ENCODE results near the gene ASNS.

ASNS gene

DNA sequence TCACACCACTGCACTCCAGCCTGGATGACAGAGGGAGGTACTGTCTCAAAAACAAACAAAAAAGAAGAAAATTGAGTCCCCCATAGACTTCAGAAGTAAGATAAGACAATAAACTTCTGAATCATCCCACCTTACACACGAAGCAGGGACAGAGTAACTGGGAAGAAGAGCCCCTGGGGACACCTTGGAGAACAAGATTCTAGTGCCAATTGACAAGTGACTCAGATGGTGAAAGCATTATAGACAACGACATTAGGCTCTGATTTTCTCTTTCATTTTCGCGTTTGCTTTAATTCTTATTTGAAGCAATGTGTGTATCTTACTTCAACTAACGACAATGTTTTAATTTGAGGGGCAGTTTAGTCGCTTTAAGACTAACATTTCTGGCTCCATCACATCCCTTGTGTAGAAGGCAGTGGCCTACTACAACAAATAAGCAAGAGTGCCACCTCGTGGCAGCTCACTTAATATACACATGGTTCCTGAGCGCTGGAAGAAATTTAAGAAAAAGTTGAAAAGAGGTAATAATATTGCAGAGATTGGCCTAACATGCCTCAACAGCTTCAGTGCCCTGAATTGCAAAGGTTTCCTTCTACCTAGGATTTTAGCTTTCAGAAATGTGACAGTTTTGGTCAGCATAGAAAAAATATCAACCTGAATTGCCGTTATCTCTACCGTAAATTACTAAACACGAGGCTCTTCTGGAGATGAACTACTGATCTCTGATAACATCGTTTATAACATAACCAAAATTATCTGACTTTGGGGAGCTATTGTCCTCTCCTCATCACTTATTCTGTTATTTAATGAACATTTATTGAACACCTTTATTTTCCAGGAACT lies 36.7 kb downstream of the ASNS start:
- DNase-seq (ENCODE audit: low read depth): peak; percentile 74
- TF ChIP-seq, protein P1, sequence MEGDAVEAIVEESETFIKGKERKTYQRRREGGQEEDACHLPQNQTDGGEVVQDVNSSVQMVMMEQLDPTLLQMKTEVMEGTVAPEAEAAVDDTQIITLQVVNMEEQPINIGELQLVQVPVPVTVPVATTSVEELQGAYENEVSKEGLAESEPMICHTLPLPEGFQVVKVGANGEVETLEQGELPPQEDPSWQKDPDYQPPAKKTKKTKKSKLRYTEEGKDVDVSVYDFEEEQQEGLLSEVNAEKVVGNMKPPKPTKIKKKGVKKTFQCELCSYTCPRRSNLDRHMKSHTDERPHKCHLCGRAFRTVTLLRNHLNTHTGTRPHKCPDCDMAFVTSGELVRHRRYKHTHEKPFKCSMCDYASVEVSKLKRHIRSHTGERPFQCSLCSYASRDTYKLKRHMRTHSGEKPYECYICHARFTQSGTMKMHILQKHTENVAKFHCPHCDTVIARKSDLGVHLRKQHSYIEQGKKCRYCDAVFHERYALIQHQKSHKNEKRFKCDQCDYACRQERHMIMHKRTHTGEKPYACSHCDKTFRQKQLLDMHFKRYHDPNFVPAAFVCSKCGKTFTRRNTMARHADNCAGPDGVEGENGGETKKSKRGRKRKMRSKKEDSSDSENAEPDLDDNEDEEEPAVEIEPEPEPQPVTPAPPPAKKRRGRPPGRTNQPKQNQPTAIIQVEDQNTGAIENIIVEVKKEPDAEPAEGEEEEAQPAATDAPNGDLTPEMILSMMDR (conservative IDR thresholded peaks at IDR 0.05; ENCODE audit: control insufficient read depth, insufficient read depth, low read depth, low read length): peak; percentile 65
- H3K4me3 ChIP-seq (ENCODE audit: control insufficient read depth, low read depth, low read length): no peak overlapping the region

DNA sequence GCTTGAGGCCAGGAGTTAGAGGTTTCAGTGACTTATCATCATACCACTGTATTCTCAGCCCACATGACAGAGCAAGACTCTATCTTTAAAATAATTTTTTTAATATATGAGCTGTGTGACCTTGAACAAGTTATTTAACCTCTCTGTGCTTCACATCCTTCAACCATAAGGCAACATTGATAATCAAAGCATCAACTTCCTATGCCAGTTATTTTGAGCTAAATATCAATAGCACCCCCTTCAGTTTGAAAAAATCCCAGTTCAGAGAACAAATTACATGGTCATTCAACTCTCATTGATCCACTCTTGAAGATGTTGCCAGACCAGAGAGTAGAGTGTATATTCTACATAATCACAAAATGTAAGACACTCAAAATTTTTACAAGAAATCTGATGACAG lies 53.0 kb downstream of the ASNS start:
- TF ChIP-seq, protein P1 (conservative IDR thresholded peaks at IDR 0.05; ENCODE audit: control insufficient read depth, insufficient read depth, low read depth, low read length): no peak
- H3K4me3 ChIP-seq (ENCODE audit: control insufficient read depth, low read depth, low read length): no peak overlapping the region
- no peak for DNase-seq (ENCODE audit: low read depth)

DNA sequence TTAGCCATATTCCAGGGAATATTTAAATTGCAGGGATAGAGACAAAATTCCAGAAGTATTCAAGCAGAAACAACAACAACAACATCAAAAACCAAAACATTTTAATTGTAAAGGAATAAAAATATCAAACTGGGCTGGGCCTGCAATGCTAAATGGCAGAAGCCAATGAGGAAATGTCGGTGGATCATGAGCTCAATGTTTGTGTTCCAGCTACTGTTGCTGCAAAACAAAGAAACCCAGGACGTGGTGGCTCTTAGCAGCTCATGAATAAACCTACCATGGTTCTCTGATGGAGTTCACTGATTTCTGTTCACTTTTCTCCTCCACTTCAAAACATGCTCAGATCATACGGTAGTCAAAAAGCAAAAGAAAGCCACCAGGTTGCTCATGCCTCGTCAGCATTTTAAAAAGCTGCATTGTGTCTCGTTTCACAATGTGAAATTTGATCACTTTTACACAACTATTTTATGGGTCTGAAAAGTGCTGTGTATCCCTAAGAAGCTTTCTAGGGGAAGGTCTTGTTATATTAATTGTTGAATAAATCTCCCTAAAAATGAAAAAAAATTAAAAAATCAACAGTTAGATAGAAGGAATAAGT lies 54.0 kb downstream of the ASNS start:
- DNase-seq (ENCODE audit: low read depth): no peak
- TF ChIP-seq, protein P1 (conservative IDR thresholded peaks at IDR 0.05; ENCODE audit: control insufficient read depth, insufficient read depth, low read depth, low read length): no peak
- H3K4me3 ChIP-seq (ENCODE audit: control insufficient read depth, low read depth, low read length): no peak overlapping the region

All from fibroblast of mammary gland (primary cell).